CD14-positive monocyte (primary cell): ENCODE measurements around the gene TMEM87B. TPM values are rescaled to one million over a fixed set of nuclear protein-coding genes. Genes with fewer than 3 reads are reported as not detected.

Experiments used
- DNase-seq, 3 donors: peaks; one replicate each; pipeline ENCODE4 v3.0.0-alpha.2; 2011 to 2022
- H2AFZ ChIP-seq: 2 replicates; pipeline ENCODE4 v1.6.0; 2012; ENCODE audit warnings: mild to moderate bottlenecking, low read depth, low read length, inconsistent platforms; ENCODE audit not compliant: insufficient read depth, poor library complexity, severe bottlenecking
- H3K27ac ChIP-seq, 2 donors: 1 replicate in 1 of 2; 2 replicates in 1 of 2; pipeline ENCODE4 v1.5.1; 2012 to 2013; ENCODE audit warnings: low read length in 2 of 2, control low read depth in 1 of 2, inconsistent platforms in 1 of 2, low read depth in 1 of 2, mild to moderate bottlenecking in 1 of 2
- H3K27me3 ChIP-seq, 2 donors: one replicate each; pipeline versions ENCODE4 v1.6.0 to v1.6.1; 2011 to 2013; ENCODE audit warnings: low read length in 2 of 2; ENCODE audit not compliant: control insufficient read depth in 2 of 2, insufficient read depth in 2 of 2
- H3K36me3 ChIP-seq, 2 donors: replicated peaks in 1 of 2; 1 replicate in 1 of 2; 2 replicates in 1 of 2; pipeline versions ENCODE4 v1.5.1 to v1.6.1; 2012 to 2013; ENCODE audit warnings: low read length in 2 of 2, control low read depth in 1 of 2, inconsistent platforms in 1 of 2, mild to moderate bottlenecking in 1 of 2; ENCODE audit not compliant: insufficient read depth in 2 of 2, control insufficient read depth in 1 of 2
- H3K4me1 ChIP-seq, 2 donors: 1 replicate in 1 of 2; 2 replicates in 1 of 2; pipeline versions ENCODE4 v1.5.1 to v1.6.1; 2012 to 2013; ENCODE audit warnings: low read length in 2 of 2, control low read depth in 1 of 2, inconsistent platforms in 1 of 2, mild to moderate bottlenecking in 1 of 2, moderate library complexity in 1 of 2; ENCODE audit not compliant: insufficient read depth in 2 of 2, control insufficient read depth in 1 of 2
- H3K4me2 ChIP-seq: replicated peaks from 2 replicates; pipeline ENCODE3; 2012; ENCODE audit warnings: low read length, moderate library complexity, mild to moderate bottlenecking; ENCODE audit not compliant: poor library complexity, severe bottlenecking; ENCODE audit errors: extremely low read depth
- H3K4me3 ChIP-seq, 3 experiments: fragments of 200-600 bp in 1 of 3; sonication (generic) in 1 of 3; replicated peaks in 1 of 3; 1 replicate in 2 of 3; 2 replicates in 1 of 3; pipeline ENCODE4 v1.5.1; 2011 to 2013; ENCODE audit warnings: low read length in 3 of 3, mild to moderate bottlenecking in 3 of 3, control low read depth in 2 of 3, low read depth in 2 of 3, inconsistent platforms in 1 of 3, moderate library complexity in 1 of 3
- H3K79me2 ChIP-seq: 2 replicates; pipeline ENCODE4 v1.6.0; 2012; ENCODE audit warnings: mild to moderate bottlenecking, control low read depth, inconsistent platforms, low read length, moderate library complexity; ENCODE audit not compliant: insufficient read depth
- H3K9ac ChIP-seq: 2 replicates; pipeline ENCODE4 v1.6.0; 2017; ENCODE audit warnings: low read length, mild to moderate bottlenecking; ENCODE audit not compliant: insufficient read depth, poor library complexity, severe bottlenecking
- H3K9me3 ChIP-seq, 2 donors: replicated peaks in 1 of 2; 1 replicate in 1 of 2; 2 replicates in 1 of 2; pipeline versions ENCODE4 v1.5.1 to v1.6.1; 2012 to 2013; ENCODE audit warnings: low read length in 2 of 2, control low read depth in 1 of 2; ENCODE audit not compliant: control insufficient read depth in 1 of 2, insufficient read depth in 1 of 2
- H4K20me1 ChIP-seq: 2 replicates; pipeline ENCODE4 v1.6.0; 2012; ENCODE audit warnings: mild to moderate bottlenecking, low read length, control low read depth, moderate library complexity; ENCODE audit not compliant: insufficient read depth
- H3K27ac Mint-ChIP-seq, 7 donors: one replicate each; pipeline ENCODE4 v1.8.0; 2020; ENCODE audit warnings: mild to moderate bottlenecking in 7 of 7, mixed read lengths in 7 of 7, moderate library complexity in 6 of 7, inconsistent platforms in 2 of 7
- H3K27me3 Mint-ChIP-seq, 3 donors: one replicate each; pipeline ENCODE4 v1.8.0; 2021 to 2022; ENCODE audit warnings: low read depth in 3 of 3, mild to moderate bottlenecking in 3 of 3, mixed read lengths in 3 of 3, moderate library complexity in 3 of 3, inconsistent platforms in 1 of 3
- H3K36me3 Mint-ChIP-seq, 2 donors: one replicate each; pipeline ENCODE4 v1.8.0; 2020; ENCODE audit warnings: mixed read lengths in 2 of 2, inconsistent platforms in 1 of 2, mild to moderate bottlenecking in 1 of 2
- H3K4me1 Mint-ChIP-seq: one replicate; pipeline ENCODE4 v1.8.0; 2020; ENCODE audit warnings: mild to moderate bottlenecking, mixed read lengths
- H3K4me3 Mint-ChIP-seq, 2 donors: one replicate each; pipeline ENCODE4 v1.8.0; 2020; ENCODE audit warnings: mild to moderate bottlenecking in 2 of 2, mixed read lengths in 2 of 2, moderate library complexity in 1 of 2
- H3K9me3 Mint-ChIP-seq, 7 donors: one replicate each; pipeline ENCODE4 v1.8.0; 2020 to 2022; ENCODE audit warnings: mixed read lengths in 7 of 7, mild to moderate bottlenecking in 6 of 7, moderate library complexity in 6 of 7, inconsistent platforms in 2 of 7
- CTCF ChIP-seq: fragments of 200-600 bp; IDR thresholded peaks from one replicate; pipeline ENCODE4 v1.8.0; 2022; ENCODE audit warnings: antibody characterized with exemption, mild to moderate bottlenecking
- WGBS: methylation state at CpG from one replicate; pipeline ENCODE4 v1.1.5; 2013; ENCODE audit warnings: missing lambda C conversion rate; ENCODE audit not compliant: insufficient coverage; 5-methylcytosine and 5-hydroxymethylcytosine counted together
- intact Hi-C, 2 donors: fragments of 100-400 bp; cut with micrococcal nuclease; formaldehyde crosslinking; loops; one replicate each; pipeline versions ENCODE4 v1.15.0 to v1.15.1; 2023
- polyA plus RNA-seq, 3 donors: library from polyadenylated mRNA; depleted of rRNA in 1 of 3; unstranded in 2 of 3; stranded (reverse) in 1 of 3; fragments of 300-500 nt in 2 of 3; fragments of >200 nt in 1 of 3; fragmentation: Illumina TruSeq in 2 of 3; gene quantifications; 1 replicate in 2 of 3; 2 replicates in 1 of 3; pipeline ENCODE4 v1.2.3, GENCODE V29; 2012 to 2021

Gene TMEM87B
- polyA plus RNA-seq, 3 donors = 9.1 to 13.4 (median 11.4) TPM

- Histone ChIP-seq H3K4me2 (no peak overlapping the region), H3K36me3 (no peaks in the 10 kb centered on the region), H4K20me1 (no peaks in the 10 kb centered on the region), H3K27me3 (no peaks in the 10 kb centered on the region), H3K9ac (no peak overlapping the region), H3K79me2 (no peaks in the 10 kb centered on the region), H3K4me3 (no peak overlapping the region), H3K27ac (no peak overlapping the region), H2AFZ (no peak overlapping the region), H3K9me3 (no peaks in the 10 kb centered on the region), H3K4me1 (peaks cover 0 to 4% of the 10 kb centered on the region in 2 donors)
- peaks cover 2 to 20% of the 10 kb centered on the region in 2 donors for H3K36me3 Mint-ChIP-seq
- peaks cover 0 to 9% (median 3%) of the 10 kb centered on the region in 7 donors for H3K9me3 Mint-ChIP-seq
- H3K27ac Mint-ChIP-seq = no peak overlapping the region
- intact Hi-C loops = no loop called here
- H3K27me3 Mint-ChIP-seq = peaks cover 0 to 2% (median 1%) of the 10 kb centered on the region in 3 donors
- H3K4me3 Mint-ChIP-seq = no peak overlapping the region
- TF ChIP-seq CTCF = no peak
- 97% methylated on average over 6 of the region's 10 CpGs for WGBS
- DNase-seq = no peak
- peaks cover 14% of the 10 kb centered on the region for H3K4me1 Mint-ChIP-seq
Observed at GRCh38 chr2:112021290-112021689, 33.8 kb upstream of the TMEM87B start.

DNA sequence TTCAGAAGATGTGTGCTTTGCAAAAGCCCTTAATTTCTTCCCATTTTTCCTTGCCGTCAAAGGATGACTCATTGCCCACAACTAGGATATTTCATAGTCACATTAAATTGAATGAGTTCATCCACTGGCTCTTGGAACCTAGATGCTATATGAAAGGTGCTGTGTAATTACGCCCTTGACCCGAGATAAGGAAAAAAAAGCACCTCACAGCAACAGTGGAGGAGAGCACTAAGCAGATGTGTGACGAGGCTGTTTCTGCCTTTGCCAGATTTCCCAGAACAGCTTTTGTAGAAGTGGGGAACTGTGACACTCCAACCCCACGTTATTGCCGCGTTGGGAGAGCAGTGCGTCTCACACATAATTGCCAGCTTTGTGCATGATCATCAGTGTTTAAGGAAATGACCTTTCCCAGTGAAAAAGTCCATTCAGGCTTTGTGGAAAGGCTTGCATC lies 33.3 kb upstream of the TMEM87B start:
- Histone ChIP-seq H2AFZ (no peak overlapping the region), H3K9ac (no peak overlapping the region), H3K9me3 (no peaks in the 10 kb centered on the region), H3K36me3 (no peaks in the 10 kb centered on the region), H3K4me1 (peaks cover 0 to 4% of the 10 kb centered on the region in 2 donors), H3K79me2 (no peaks in the 10 kb centered on the region), H3K27me3 (no peaks in the 10 kb centered on the region), H4K20me1 (no peaks in the 10 kb centered on the region), H3K4me2 (no peak overlapping the region), H3K4me3 (no peak overlapping the region), H3K27ac (no peak overlapping the region)
- peaks cover 14% of the 10 kb centered on the region for H3K4me1 Mint-ChIP-seq
- peaks cover 0 to 6% (median 3%) of the 10 kb centered on the region in 7 donors for H3K9me3 Mint-ChIP-seq
- H3K27me3 Mint-ChIP-seq = peaks cover 0 to 2% (median 1%) of the 10 kb centered on the region in 3 donors
- DNase-seq = peak in 1 of 3 donors; percentile 22
- 91% methylated on average over 5 of the region's 8 CpGs for WGBS
- intact Hi-C loops = no loop called here
- no peak for TF ChIP-seq CTCF
- H3K36me3 Mint-ChIP-seq = peaks cover 2 to 20% of the 10 kb centered on the region in 2 donors
- H3K4me3 Mint-ChIP-seq = no peak overlapping the region
- H3K27ac Mint-ChIP-seq = peak overlapping the region in 1 of 7 donors; percentile 56
